HEK293 (cell line): ENCODE measurements around the gene CACNA1C.

Experiments
- CTCF ChIP-seq: fragments of 450-650 bp; formaldehyde crosslinking; IDR thresholded peaks from 2 replicates; pipeline ENCODE4 v1.5.1; 2016; ENCODE audit warnings: missing biosample characterization, missing genetic modification characterization
- ELK4 ChIP-seq: IDR thresholded peaks from 2 replicates; pipeline ENCODE4 v1.6.1; 2011; ENCODE audit warnings: mild to moderate bottlenecking, low read depth, low read length, borderline replicate concordance
- GLI2 ChIP-seq: fragments of 450-650 bp; formaldehyde crosslinking; IDR thresholded peaks from 2 replicates; pipeline ENCODE4; 2017; ENCODE audit warnings: missing biosample characterization, missing genetic modification characterization, low read depth, borderline replicate concordance
- HOXD13 ChIP-seq: sonication (generic); formaldehyde crosslinking; IDR thresholded peaks from 2 replicates; pipeline ENCODE4 v1.8.0; 2022; ENCODE audit warnings: missing genetic modification reagents, borderline replicate concordance
- REST ChIP-seq: fragments of 450-650 bp; formaldehyde crosslinking; IDR thresholded peaks from 2 replicates; pipeline ENCODE4 v1.5.1; 2016; ENCODE audit warnings: missing biosample characterization, missing genetic modification characterization
- ZNF274 ChIP-seq, 2 experiments: fragments of 200-500 bp in 1 of 2; fragments of 450-650 bp in 1 of 2; sonication (Bioruptor generic) in 1 of 2; formaldehyde crosslinking in 1 of 2; IDR thresholded peaks; 2 replicates each; pipeline versions ENCODE4 v1.5.1 to v1.6.1; 2014 to 2016; ENCODE audit warnings: borderline replicate concordance in 1 of 2, inconsistent platforms in 1 of 2, low read length in 1 of 2, missing biosample characterization in 1 of 2, missing genetic modification characterization in 1 of 2

GRCh38 chr12:2290091-2290490 lies 237.3 kb downstream of the CACNA1C start:
- no peak for TF ChIP-seq ZNF274 (IDR thresholded peaks at IDR 0.05; ENCODE audit: low read length)
- TF ChIP-seq ZNF274 (tag by site-specific recombination; IDR thresholded peaks at IDR 0.05; ENCODE audit: borderline replicate concordance) = no peak
- TF ChIP-seq ELK4 = no peak
- no peak for TF ChIP-seq GLI2 (tag by site-specific recombination)
- no peak for TF ChIP-seq HOXD13 (CRISPR knock-in tag)
- TF ChIP-seq REST (tag by site-specific recombination) = no peak
- TF ChIP-seq CTCF (tag by site-specific recombination) = no peak
